Coronary artery (tissue), 2 donors: ENCODE measurements around the gene PI16.

Experiments
- DNase-seq: peaks from one replicate; pipeline ENCODE4 v3.0.0-alpha.2; 2017; ENCODE audit warnings: low spot score
- H3K27ac ChIP-seq, 2 donors: fragments of 200-600 bp; sonication (generic); one replicate each; pipeline ENCODE4 v1.5.1; 2016 to 2019
- H3K4me3 ChIP-seq: fragments of 200-600 bp; sonication (generic); 2 replicates; pipeline ENCODE4 v1.5.1; 2016; ENCODE audit warnings: mild to moderate bottlenecking, moderate library complexity
- TF ChIP-seq, protein P1 (sequence below): fragments of 200-600 bp; sonication (generic); IDR thresholded peaks from one replicate; pipeline ENCODE4 v1.5.1; 2019; ENCODE audit warnings: antibody characterized with exemption

The PI16 gene

DNA sequence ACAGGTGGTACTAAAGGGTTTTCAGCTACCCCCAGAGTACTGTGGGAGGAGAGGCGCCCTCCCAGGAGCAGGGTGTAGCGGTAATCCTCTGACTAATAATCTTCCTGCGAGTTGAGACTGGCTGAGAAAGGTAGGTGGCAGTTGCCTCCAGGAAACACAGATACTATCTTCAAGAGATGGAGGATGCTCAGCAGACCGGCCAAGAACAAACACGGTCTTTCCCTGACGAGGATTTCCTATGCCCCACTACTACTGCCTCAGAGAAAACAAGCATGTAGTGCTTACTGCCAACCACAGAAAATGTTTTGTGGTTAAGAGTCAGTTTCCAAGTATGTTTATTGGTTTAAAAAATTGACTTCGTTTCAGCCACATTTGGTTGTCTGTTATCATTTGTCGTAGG lies 42.0 kb upstream of the PI16 start:
- no peak overlapping the region for H3K4me3 ChIP-seq
- H3K27ac ChIP-seq = no peak overlapping the region
- TF ChIP-seq, protein P1, sequence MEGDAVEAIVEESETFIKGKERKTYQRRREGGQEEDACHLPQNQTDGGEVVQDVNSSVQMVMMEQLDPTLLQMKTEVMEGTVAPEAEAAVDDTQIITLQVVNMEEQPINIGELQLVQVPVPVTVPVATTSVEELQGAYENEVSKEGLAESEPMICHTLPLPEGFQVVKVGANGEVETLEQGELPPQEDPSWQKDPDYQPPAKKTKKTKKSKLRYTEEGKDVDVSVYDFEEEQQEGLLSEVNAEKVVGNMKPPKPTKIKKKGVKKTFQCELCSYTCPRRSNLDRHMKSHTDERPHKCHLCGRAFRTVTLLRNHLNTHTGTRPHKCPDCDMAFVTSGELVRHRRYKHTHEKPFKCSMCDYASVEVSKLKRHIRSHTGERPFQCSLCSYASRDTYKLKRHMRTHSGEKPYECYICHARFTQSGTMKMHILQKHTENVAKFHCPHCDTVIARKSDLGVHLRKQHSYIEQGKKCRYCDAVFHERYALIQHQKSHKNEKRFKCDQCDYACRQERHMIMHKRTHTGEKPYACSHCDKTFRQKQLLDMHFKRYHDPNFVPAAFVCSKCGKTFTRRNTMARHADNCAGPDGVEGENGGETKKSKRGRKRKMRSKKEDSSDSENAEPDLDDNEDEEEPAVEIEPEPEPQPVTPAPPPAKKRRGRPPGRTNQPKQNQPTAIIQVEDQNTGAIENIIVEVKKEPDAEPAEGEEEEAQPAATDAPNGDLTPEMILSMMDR = no peak
- no peak for DNase-seq

- Histone ChIP-seq H3K27ac (no peak overlapping the region), H3K4me3 (no peak overlapping the region)
- TF ChIP-seq, protein P1 = no peak
- DNase-seq = no peak
Measured at GRCh38 chr6:36913082-36913481, 41.5 kb upstream of the PI16 start.

DNA sequence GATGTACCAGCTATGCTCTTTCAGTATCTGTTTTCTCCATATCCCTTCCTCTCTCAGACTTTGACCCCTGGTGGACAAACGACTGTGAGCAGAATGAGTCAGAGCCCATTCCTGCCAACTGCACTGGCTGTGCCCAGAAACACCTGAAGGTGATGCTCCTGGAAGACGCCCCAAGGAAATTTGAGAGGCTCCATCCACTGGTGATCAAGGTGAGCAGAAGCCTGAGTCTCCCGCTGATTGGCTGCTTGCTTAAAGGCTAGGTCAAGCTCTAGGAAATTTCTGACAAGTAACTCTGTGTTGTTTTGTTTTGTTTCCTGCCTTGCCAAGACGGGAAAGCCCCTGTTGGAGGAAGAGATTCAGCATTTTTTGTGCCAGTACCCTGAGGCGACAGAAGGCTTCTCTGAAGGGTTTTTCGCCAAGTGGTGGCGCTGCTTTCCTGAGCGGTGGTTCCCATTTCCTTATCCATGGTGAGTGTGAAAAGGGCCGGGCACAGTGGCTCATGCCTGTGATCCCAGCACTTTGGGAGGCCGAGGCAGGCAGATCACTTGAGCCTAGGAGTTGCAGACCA lies 40.2 kb upstream of the PI16 start:
- TF ChIP-seq, protein P1 = no peak
- H3K27ac ChIP-seq = no peak overlapping the region
- no peak for DNase-seq
- H3K4me3 ChIP-seq = no peak overlapping the region

- Histone ChIP-seq H3K4me3 (no peak overlapping the region), H3K27ac (no peak overlapping the region)
- DNase-seq = no peak
- TF ChIP-seq, protein P1 = no peak
Measured at GRCh38 chr6:36915599-36915998, 38.9 kb upstream of the PI16 start.

DNA sequence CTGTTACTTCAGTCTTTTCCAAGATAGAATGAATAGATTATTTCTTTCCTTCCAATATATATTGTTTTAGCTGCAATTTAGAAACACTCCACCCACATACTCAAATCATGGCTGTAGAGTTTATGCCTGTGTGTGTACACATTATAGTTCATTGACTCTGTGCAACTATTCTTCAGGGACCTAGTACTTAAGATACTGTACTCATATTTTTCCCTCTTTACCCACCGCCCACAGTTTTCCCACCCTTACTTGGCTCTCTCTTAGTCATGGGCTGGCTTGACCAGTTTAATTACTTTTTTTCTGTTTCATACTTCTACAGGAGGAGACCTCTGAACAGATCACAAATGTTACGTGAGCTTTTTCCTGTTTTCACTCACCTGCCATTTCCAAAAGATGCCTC lies 38.4 kb upstream of the PI16 start:
- TF ChIP-seq, protein P1 = no peak
- H3K27ac ChIP-seq = peak overlapping the region in 1 of 2 donors; percentile 26
- no peak overlapping the region for H3K4me3 ChIP-seq
- no peak for DNase-seq

GRCh38 chr6:36917541-36918193 lies 36.9 kb upstream of the PI16 start:
- peak; percentile 80 for DNase-seq
- TF ChIP-seq, protein P1 = no peak
- Histone ChIP-seq H3K27ac (peak overlapping the region; percentile 82 to 93), H3K4me3 (no peak overlapping the region)

DNA sequence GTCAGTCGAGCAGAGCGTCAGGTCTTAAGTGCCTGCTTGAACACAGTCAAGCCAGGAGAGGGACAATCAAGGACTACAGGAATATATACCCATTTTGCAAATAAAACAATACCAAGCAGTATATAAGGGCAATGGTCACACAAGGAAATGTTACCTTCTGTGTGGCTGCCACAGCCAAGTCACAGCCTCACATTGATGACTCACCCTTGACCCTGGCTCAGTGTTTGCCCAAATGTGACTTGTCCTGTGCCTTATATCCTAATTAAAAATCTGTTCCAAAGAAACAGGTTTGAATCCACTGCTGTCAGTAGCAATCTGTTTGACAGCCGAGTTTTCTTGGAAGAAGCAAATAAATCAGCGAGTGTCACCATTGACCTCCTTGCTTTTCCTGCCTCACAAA lies 34.5 kb upstream of the PI16 start:
- Histone ChIP-seq H3K27ac (no peak overlapping the region), H3K4me3 (no peak overlapping the region)
- TF ChIP-seq, protein P1 = no peak
- no peak for DNase-seq
